ENCODE results near the gene OSBPL10.

DNA sequence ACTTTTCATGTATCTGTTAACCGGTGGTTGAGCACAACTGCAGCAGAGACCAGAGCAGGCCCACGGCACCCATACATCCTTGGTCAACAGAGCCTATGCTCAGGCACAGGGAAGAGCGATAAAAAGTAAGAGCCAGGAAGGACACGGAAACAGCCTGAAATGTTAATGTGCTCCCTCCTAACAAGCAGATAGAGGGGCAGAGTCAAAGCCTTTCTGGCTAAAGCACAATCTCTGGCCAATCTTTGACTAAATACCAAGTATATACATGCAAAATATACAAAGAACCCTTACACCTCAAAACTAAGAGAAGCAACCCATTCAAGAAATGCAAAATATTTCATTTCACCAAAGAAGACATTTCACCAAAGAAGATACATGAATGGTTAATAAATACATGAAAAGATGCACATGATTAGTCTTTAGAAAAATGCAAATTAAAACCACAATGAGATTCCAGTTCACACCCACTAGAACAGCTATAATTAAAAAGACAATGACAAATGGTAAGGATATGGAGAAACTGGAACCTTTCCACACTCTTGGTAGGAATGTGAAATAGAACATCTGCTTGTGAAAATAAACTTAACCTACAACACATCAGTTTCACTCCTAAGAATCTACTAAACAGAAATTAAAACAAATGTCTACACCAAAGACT lies 88.0 kb downstream of the OSBPL10 start:
- TF ChIP-seq, protein P1, sequence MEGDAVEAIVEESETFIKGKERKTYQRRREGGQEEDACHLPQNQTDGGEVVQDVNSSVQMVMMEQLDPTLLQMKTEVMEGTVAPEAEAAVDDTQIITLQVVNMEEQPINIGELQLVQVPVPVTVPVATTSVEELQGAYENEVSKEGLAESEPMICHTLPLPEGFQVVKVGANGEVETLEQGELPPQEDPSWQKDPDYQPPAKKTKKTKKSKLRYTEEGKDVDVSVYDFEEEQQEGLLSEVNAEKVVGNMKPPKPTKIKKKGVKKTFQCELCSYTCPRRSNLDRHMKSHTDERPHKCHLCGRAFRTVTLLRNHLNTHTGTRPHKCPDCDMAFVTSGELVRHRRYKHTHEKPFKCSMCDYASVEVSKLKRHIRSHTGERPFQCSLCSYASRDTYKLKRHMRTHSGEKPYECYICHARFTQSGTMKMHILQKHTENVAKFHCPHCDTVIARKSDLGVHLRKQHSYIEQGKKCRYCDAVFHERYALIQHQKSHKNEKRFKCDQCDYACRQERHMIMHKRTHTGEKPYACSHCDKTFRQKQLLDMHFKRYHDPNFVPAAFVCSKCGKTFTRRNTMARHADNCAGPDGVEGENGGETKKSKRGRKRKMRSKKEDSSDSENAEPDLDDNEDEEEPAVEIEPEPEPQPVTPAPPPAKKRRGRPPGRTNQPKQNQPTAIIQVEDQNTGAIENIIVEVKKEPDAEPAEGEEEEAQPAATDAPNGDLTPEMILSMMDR (IDR thresholded peaks at IDR 0.05), result no peak
- TF ChIP-seq POLR2A (IDR thresholded peaks at IDR 0.05), result no peak
